HG03571 (cell line): Measurements from ENCODE around the gene GJB3.
"Not testable (repeated sequence)": the region's sequence is repeated elsewhere in the genome, so short reads cannot be mapped to it uniquely, and the experiment has no call there.

ENCODE experiments used
- ATAC-seq: cut with Tn5 transposase; IDR thresholded peaks from one replicate; pipeline ENCODE4 v1.9.1; 2021; ENCODE audit not compliant: unreplicated experiment

Gene GJB3

DNA sequence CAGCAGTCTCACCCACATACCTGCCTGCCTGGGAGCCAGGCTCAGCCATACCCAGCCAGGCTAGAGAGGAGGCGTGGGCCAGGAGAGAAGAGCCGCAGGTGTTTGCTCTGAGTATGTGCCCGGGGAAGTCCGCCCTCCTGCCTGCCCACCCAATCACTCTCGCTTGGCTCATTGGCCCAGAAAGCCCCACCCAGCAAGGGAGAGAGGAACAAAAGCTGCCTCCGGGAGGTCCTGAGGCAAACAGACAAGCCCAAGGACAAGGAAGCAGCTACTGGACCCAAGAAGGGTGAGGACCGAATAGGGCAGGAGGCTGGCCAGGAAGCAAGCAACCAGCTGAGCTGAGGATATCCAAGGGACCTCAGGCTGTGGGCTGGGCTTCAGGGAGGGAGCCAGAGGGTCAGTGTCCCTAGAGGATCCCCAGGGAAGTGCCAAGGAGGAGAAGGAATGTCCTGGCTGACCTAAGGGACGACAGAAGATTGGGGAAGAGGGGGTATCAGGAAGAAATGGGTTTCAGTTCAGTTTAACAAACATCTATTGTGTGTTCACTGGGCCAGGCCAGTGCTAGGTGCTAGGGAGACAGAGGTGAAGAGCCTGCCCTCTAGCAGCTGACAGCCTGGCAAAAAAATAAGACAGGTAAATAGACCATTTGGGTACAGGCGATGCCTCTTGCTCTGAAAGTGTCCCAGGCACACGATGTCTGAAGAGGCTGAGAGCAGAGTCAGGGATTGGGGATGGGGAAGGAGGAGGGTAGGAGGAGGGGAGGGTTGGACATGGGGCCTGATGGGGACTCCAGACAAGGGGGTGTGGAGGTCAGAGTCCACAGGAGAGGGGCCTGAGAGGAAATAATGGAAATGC lies 21.3 kb upstream of the GJB3 start, which contains the start of gene GJB4:
Gene GJB4, plus strand, starts transcription at position 238 of the 855 bp plus-strand sequence. CDS start 1,515 bp downstream, outside the sequence.
- no peak for ATAC-seq

DNA sequence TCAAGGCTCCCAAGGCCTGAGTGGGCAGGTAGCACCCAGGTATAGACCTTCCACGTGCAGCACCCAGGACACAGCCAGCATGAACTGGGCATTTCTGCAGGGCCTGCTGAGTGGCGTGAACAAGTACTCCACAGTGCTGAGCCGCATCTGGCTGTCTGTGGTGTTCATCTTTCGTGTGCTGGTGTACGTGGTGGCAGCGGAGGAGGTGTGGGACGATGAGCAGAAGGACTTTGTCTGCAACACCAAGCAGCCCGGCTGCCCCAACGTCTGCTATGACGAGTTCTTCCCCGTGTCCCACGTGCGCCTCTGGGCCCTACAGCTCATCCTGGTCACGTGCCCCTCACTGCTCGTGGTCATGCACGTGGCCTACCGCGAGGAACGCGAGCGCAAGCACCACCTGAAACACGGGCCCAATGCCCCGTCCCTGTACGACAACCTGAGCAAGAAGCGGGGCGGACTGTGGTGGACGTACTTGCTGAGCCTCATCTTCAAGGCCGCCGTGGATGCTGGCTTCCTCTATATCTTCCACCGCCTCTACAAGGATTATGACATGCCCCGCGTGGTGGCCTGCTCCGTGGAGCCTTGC lies 19.7 kb upstream of the GJB3 start:
- ATAC-seq = no peak

DNA sequence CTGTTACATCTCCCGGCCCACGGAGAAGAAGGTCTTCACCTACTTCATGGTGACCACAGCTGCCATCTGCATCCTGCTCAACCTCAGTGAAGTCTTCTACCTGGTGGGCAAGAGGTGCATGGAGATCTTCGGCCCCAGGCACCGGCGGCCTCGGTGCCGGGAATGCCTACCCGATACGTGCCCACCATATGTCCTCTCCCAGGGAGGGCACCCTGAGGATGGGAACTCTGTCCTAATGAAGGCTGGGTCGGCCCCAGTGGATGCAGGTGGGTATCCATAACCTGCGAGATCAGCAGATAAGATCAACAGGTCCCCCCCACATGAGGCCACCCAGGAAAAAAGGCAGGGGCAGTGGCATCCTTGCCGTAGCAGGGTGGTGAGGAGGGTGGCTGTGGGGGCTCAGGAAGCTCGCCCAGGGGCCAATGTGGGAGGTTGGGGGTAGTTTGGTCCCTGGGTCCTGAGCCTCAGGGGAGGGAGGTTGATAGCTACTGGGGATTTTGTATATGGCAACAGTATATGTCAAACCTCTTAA lies 19.2 kb upstream of the GJB3 start:
- ATAC-seq = no peak

DNA sequence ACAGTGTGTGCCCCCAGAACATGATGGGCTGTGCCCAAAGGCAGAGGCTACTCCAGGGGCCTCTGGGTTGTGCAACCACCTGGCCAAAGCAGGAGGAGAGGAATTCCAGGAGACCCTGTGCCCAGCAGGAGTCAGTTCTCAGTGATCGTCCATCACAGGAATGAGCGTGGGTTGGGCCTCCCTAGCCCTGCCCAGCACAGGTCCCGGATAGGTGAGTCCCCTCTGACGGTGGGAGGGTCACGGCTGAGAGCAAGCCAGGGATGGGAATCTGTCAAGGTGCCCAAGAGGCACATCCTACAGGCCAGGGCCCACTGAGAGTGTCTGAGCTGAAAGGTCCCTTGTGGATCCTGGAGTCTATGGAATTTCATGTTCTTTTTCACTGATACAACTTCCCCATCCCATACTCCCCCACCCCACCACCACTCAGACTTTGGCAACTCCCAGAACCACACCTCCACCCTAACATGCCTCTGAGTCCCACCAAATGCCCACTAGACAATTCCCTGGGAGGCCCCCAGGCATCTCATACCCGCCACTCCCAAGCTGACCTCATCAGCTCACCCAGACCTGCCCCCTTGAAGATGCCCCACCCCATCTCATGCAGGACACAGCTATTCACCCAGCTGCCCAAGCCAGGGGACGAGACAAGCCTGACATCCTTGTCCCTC lies 18.4 kb upstream of the GJB3 start:
- no peak for ATAC-seq

DNA sequence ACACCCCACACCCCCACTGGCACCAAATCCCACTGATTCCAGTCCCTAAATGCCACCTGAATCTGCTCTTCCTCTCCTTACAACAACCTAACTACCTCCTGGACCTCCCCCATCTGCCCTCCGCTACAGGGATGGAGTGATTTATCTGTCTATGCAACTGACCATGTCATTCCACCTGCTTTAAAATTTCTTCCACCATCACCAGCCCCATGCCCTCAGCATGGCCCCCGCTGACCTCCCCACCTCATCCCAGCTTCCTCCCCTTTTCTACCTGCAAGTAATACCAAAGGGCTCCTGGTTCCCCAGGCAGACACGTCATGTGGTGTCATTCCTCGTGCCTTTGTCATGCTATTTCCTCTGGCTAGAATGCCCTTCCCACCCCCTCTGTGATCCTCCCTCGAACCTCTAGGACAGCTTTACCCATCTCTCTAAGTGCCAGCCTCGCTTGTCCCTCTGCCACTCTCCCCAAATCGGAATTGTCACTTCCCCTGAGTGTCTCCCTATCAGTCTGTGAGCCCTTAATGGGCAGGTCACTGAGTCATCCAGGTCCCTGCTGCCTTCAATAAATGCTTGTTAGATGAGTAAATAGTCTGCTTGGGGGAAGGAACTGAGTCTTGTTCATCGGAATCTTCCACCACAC lies 17.8 kb upstream of the GJB3 start:
- no peak for ATAC-seq

DNA sequence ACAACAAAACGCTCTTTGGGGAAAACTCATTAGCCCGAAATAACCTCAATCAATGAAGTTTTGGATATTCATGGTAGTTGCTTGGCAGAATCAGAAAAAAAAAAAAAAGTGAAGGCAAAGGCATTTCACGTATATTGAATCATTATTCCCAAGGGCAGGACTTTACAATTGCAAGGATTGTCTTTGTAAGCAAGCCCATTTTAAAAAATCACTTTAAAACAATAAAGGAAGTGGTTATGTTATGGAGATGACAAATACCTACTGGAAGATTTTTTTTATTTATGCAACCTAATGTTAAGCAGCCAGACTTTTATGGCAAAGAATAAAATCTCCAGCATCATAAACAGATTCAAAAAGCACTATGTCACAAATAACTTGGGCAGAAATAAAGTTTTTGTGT lies 12.2 kb upstream of the GJB3 start:
- ATAC-seq = no peak

DNA sequence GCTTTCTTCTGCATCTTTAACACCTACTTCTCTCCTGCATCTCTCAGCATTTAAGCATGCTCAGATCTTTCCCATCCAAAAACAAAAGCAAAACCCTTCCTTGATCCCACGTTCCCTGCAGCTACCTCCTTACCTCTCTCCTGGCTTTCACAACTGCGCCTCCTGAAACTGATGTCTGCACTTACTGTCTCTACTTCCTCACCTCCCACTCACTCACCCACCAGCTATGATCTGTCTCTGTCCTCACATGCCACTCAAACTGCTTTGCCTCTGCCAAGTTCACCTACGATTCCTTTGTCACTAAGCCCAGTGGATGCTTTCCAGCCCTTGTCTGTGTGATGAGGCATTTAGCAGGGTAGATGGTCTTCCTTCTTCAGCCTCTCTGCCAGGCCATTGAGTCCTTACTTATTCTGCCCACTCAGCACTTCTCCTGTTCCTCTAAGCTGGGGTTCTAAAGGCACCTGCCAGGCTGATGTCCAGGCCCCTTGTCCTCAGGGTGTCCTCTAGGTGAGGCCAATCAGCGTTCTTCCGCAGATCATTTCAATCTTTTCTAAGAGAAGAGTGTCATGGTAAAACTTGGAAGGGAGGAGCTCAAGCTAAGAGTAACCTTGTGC lies 10.0 kb upstream of the GJB3 start:
- no peak for ATAC-seq

DNA sequence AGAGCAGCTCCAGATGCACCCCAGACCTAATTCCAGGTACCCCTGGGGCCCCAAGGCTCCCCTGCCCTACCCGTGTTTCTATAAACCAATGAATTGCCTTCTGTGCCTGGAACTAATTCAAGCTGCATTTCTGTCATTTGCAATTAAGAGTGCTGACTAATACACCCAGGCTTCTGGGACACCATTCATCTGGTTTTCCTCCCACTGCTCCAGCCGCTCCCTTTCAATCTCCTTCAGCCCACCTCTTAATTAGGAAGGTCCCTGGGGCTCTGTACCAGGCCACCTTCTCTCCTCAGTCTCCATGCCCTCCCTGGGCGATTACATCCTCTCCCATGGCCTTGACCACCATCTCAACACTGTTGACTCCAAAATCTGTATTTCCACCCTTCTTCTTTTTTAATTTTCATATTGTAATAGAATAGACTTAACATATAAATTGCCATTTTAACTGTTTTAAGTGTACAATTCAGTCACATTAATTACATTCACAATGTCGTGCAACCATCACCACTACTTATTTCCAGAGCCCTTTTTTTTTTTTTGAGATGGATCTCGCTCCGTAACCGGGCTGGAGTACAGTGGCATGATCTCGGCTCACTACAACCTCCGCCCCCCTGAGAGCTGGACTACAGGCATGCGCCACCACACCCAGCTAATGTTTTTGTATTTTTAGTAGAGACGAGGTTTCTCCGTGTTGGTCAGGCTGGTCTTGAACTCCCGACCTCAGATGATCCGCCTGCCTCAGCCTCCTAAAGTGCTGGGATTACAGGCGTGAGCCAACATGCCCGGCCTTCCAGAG lies 9.2 kb upstream of the GJB3 start:
- no peak for ATAC-seq

DNA sequence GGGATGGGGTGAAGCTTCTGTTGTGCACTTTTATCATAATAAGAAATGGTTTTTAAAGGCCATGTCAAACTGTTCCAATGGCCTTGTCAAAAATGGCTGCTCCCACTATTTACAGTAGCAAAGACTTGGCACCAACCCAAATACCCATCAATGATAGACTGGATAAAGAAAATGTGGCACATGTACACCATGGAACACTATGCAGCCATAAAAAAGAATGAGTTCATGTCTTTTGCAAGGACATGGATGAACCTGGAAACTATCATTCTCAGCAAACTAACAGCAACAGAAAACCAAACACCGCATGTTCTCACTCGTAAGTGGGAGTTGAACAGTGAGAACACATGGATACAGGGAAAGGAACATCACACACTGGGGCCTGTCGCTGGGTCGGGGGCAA lies 7.9 kb upstream of the GJB3 start:
- ATAC-seq = not testable (repeated sequence)

DNA sequence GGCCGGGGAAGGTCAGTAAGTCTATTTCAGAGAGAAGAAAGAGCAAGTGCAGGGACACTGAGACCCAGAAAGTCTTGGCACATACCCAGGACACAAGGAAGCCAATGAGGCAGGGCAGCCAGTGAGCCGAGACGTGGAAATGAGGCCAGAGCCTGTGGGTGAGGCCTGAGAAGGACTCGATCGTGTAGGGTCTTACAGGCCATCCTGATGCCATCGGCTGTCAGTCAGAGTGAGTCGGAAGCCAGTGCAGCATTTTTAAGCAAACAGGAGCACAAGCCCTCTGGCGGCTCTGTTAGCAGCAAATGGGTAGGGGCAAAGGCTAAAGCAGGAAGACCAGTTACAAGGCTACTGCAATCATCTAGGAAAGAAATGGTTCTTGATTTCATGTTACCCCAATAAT lies 6.1 kb upstream of the GJB3 start:
- no peak for ATAC-seq

DNA sequence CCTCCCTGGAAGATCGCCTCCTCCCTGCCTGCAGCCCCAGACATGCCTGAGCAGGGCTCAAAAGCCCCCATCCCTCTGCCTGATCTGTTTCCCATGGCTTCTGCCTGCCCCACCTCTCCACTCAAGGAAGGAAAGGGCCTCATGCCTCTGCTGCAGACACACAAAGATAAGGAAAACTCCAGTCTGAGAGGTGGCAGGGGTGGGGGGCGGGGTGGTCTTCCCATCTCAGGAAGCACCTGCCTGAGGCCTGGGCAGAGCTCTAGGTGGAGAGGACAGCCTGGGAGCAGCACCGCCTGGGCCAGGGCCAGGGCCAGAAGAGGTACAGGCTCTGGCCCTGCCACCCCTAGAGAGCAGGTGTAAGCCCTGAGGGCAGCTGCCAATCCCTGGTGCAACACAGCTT lies 4.1 kb upstream of the GJB3 start:
- ATAC-seq = no peak

DNA sequence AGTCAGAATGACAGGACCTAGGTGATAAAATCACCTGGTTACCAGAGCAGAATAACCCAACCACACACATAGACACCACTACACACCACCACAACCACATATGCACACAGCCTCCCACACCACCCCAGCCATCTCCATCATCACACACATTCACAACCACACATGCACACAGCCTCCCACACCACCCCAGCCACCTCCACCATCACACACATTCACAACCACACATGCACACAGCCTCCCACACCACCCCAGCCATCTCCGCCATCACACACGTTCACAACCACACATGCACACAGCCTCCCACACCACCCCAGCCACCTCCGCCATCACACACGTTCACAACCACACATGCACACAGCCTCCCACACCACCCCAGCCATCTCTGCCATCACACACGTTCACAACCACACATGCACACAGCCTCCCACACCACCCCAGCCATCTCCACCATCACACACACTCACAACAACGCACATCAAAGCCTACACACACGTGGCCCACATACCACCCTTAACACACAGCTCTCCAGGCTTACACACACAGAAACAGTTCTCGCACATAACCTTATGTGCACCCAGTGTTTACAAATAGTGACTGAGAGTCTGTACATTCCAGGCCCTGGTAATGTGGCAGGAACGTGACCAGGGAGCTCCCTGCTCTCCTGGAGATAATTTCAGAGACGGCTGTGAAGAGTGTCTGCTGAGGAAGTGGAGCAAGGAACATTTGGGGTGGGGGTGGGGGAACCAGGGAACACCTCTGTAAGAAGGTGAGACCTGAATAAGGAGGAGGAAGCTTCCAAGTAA lies 3.3 kb upstream of the GJB3 start:
- no peak for ATAC-seq

DNA sequence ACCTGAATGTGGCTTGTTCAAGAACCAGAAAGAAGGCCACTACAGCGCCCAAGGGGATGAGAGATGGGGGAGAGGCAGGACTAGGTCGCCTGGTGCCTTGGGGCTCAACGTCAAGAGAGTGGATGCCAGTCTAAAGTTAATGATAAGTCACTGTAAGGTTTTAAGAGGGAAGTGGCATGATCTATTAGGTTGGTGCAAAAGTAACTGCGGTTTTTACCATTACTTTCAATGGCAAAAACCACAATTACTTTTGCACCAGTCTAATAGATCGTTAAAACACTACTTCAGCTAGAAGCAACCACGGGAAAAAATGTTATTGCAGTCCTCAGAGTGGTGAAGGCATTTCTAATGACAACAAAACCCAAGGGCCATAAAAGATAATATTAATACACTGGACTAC lies 2.6 kb upstream of the GJB3 start:
- ATAC-seq = no peak

DNA sequence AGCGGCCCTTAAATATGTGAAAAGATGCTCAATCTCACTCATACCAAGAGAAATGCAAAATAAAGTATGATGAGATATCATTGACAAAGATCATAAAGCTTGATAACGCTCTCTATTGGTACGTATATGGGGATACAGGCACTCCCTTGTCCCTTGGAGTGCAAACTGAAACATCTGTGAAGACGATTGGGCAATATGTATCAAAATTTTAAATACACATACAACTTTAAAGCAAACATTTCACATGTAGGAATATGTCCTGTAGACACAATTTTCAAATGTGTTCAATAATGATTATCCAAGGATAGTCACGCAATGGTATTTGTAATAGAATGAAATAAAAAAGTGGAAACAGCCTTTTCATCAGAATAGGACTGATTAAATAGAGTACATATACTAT lies 2.0 kb upstream of the GJB3 start:
- ATAC-seq = no peak

DNA sequence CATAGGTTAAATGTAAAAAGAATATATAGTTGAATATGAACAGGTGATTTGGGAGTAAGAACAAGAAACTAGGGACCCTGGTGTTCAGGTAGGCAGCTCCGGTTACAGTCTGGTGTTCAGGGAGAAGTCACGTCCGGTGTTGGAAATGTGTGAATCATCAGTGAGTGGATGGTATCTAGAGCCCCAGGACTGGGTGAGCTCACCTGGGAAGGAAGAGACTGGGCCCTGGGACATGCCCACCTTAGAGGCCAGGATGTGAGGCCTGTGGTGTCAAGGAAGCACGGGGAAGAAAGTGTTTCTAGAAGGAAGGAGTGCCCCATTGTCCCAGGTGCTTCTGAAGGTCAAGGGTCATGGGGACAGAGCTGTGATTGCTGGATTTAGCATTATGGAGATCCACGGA lies 1.5 kb upstream of the GJB3 start:
- no peak for ATAC-seq

DNA sequence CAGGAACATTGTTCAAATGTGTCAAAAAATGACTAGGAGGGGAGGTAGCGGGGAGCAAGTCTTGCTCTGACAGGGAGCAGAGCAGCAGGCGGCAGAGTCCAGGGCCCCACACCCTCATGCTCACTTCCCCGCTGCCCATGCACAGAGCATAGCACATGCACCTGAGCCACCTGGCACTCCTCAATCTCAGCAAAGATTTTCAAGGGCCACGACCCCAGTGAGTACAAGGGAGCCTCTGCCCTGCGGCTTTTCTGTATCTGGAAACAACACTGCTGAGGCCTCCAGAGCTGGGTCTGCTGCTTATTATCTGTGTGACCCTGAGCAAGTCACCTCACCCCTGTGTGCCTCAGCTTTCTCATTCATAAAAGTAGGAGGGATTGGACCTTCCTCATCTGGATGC lies 1.1 kb upstream of the GJB3 start:
- ATAC-seq = no peak

DNA sequence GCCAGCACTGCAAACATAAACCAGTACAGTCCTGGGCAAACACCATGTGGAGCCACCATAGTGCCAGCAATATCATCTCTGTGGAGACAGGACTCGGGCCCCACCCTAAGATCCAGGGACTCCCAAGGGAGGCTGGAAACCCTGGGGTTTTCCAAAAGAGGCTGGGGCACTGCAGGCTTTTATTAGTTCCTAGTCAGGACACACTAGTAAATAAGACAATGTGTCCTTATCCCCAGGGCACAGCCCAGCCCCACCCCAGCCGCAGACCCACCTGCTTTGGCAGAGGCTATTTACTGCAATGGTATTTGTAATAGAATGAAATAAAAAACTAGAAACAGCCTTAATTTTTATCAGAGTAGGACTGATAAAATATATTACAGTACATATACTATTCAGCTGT lies 486 bp upstream of the GJB3 start:
- no peak for ATAC-seq

DNA sequence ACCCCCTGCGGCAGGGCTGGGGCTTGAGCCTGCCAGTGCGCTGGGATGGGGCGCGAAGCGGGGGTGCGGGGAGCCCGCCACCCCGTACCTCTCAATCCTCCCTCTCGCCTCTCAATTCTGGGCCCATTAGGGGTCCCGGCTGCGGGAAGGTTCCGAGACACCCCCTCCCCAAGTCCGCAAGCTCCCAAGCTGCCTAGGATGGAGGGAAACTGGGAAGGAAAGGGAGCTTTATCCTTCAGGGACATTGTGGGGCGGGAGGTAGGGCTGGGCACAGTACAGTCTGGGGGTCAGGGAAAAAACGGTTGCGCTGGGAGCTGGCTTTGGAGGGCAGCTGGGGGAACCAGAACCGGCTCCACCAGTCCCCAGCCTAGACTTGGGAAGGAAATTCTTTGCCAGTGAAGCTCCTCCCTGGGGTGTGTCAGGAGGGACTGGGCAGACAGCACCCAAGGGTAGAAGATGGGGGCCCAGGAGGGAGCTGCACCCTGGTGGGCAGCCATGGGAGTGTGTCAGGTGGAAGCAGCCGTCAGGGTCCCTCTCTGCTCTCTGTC lies 904 bp downstream of the GJB3 start:
- no peak for ATAC-seq

DNA sequence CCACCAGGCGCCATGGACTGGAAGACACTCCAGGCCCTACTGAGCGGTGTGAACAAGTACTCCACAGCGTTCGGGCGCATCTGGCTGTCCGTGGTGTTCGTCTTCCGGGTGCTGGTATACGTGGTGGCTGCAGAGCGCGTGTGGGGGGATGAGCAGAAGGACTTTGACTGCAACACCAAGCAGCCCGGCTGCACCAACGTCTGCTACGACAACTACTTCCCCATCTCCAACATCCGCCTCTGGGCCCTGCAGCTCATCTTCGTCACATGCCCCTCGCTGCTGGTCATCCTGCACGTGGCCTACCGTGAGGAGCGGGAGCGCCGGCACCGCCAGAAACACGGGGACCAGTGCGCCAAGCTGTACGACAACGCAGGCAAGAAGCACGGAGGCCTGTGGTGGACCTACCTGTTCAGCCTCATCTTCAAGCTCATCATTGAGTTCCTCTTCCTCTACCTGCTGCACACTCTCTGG lies 3.8 kb downstream of the GJB3 start:
- ATAC-seq = no peak
